ENCODE data around the gene DDX46.
"Not testable (repeated sequence)": the region's sequence is repeated elsewhere in the genome, so short reads cannot be mapped to it uniquely, and the experiment has no call there.

Gene DDX46

GRCh38 chr5:134787692-134788091 lies 29.1 kb downstream of the DDX46 start:
- DNase-seq = no peak

GRCh38 chr5:134791580-134791979 lies 33.0 kb downstream of the DDX46 start:
- no peak for DNase-seq

GRCh38 chr5:134792286-134792685 lies 33.7 kb downstream of the DDX46 start:
- no peak for DNase-seq

- no peak for DNase-seq
Observed at GRCh38 chr5:134793111-134793510, 34.5 kb downstream of the DDX46 start.

GRCh38 chr5:134794082-134794481 lies 35.5 kb downstream of the DDX46 start:
- DNase-seq = no peak

- no peak for DNase-seq
Observed at GRCh38 chr5:134794819-134795218, 36.2 kb downstream of the DDX46 start.

GRCh38 chr5:134798468-134798867 lies 39.9 kb downstream of the DDX46 start:
- no peak for DNase-seq

GRCh38 chr5:134803821-134804220 lies 45.2 kb downstream of the DDX46 start:
- no peak for DNase-seq

GRCh38 chr5:134813407-134813806 lies 54.8 kb downstream of the DDX46 start:
- peak; percentile 37 for DNase-seq

GRCh38 chr5:134813827-134814226 lies 55.2 kb downstream of the DDX46 start:
- no peak for DNase-seq

- DNase-seq = no peak
Observed at GRCh38 chr5:134817006-134817405, 58.4 kb downstream of the DDX46 start.

- DNase-seq = no peak
Observed at GRCh38 chr5:134818776-134819175, 60.2 kb downstream of the DDX46 start.

GRCh38 chr5:134819407-134819963 lies 60.9 kb downstream of the DDX46 start:
- no peak for DNase-seq

- DNase-seq = no peak
Observed at GRCh38 chr5:134821841-134822240, 63.3 kb downstream of the DDX46 start.

- no peak for DNase-seq
Observed at GRCh38 chr5:134824681-134825080, 66.1 kb downstream of the DDX46 start.

- DNase-seq = no peak
Observed at GRCh38 chr5:134825212-134825611, 66.6 kb downstream of the DDX46 start.

- DNase-seq = no peak
Observed at GRCh38 chr5:134833340-134834032, 74.9 kb downstream of the DDX46 start.

- no peak for DNase-seq
Observed at GRCh38 chr5:134835623-134836022, 77.0 kb downstream of the DDX46 start.

- no peak for DNase-seq
Observed at GRCh38 chr5:134837530-134838181, 79.1 kb downstream of the DDX46 start.

GRCh38 chr5:134838361-134838760 lies 79.8 kb downstream of the DDX46 start:
- DNase-seq = not testable (repeated sequence)

GRCh38 chr5:134840811-134841210 lies 82.2 kb downstream of the DDX46 start:
- no peak for DNase-seq

GRCh38 chr5:134844252-134844651 lies 85.7 kb downstream of the DDX46 start:
- no peak for DNase-seq

GRCh38 chr5:134845335-134845851 lies 86.8 kb downstream of the DDX46 start:
- no peak for DNase-seq

Data from stimulated activated CD4-positive, alpha-beta T cell treated with anti-CD3 and anti-CD28 coated beads, Interleukin-1b, Interleukin-23, amount 100 ng/mL, for 48 hours (primary cell).